Panc1 (cell line): ENCODE data around the gene L2HGDH. TPM values are rescaled to one million over a fixed set of nuclear protein-coding genes. Genes with fewer than 3 reads are reported as not detected.

Experiments used
- ATAC-seq: fragments of 200-7000 bp; cut with Tn5 transposase; 2 replicates; pipeline ENCODE4 v1.9.1; 2020; ENCODE audit warnings: mild to moderate bottlenecking, moderate library complexity
- BruUV-seq: library from RNA; stranded (reverse); fragments of 400-500 nt; replicated peaks from 2 replicates; lab custom pipeline; 2021; lab: Mats Ljungman, UMichigan
- CTCF ChIA-PET: fragments of 300-600 bp; sonication (Branson Sonifier 250); formaldehyde crosslinking; loops from one replicate; lab custom pipeline; 2022; ENCODE audit warnings: antibody characterized with exemption; lab: Charles Lee
- POLR2A ChIA-PET: fragments of 300-600 bp; sonication (Branson Sonifier 250); formaldehyde crosslinking; loops from one replicate; lab custom pipeline; 2022; ENCODE audit warnings: antibody characterized with exemption; lab: Charles Lee
- DNase-seq: peaks from one replicate; pipeline ENCODE4 v3.0.0-alpha.2; 2010; ENCODE audit warnings: low read depth, low spot score
- H3K27ac ChIP-seq: 2 replicates; pipeline ENCODE4 v1.5.1; 2011; ENCODE audit warnings: mild to moderate bottlenecking, low read length, inconsistent platforms
- H3K27me3 ChIP-seq: fragments of 200-500 bp; sonication (Bioruptor generic); 2 replicates; pipeline ENCODE4 v1.6.0; 2014; ENCODE audit warnings: low read length, inconsistent platforms; ENCODE audit not compliant: control insufficient read depth, insufficient read depth
- H3K36me3 ChIP-seq: fragments of 200-500 bp; sonication (Bioruptor generic); 2 replicates; pipeline ENCODE4 v1.5.1; 2014; ENCODE audit warnings: inconsistent platforms, mild to moderate bottlenecking, low read length, moderate library complexity; ENCODE audit not compliant: control insufficient read depth, insufficient read depth
- H3K4me1 ChIP-seq: 2 replicates; pipeline ENCODE4 v1.5.1; 2011; ENCODE audit warnings: inconsistent platforms, mild to moderate bottlenecking, low read length, moderate library complexity; ENCODE audit not compliant: control insufficient read depth, insufficient read depth
- H3K4me3 ChIP-seq, 2 experiments: 2 replicates each; pipeline ENCODE4 v1.5.1; 2011 to 2012; ENCODE audit warnings: low read depth in 2 of 2, low read length in 2 of 2, mild to moderate bottlenecking in 2 of 2, inconsistent platforms in 1 of 2, moderate library complexity in 1 of 2
- H3K9me3 ChIP-seq: fragments of 200-500 bp; sonication (Bioruptor generic); 2 replicates; pipeline ENCODE4 v1.5.1; 2014; ENCODE audit warnings: low read depth, mild to moderate bottlenecking, inconsistent platforms, low read length, moderate library complexity; ENCODE audit not compliant: control insufficient read depth, insufficient read depth
- CTCF ChIP-seq: fragments of 450-650 bp; IDR thresholded peaks from 2 replicates; pipeline ENCODE4 v1.5.1; 2017; ENCODE audit warnings: mild to moderate bottlenecking
- POLR2AphosphoS5 ChIP-seq: IDR thresholded peaks from 2 replicates; pipeline ENCODE4 v1.6.1; 2012; ENCODE audit warnings: mild to moderate bottlenecking, low read depth, low read length, moderate library complexity
- REST ChIP-seq, 2 experiments: IDR thresholded peaks; 2 replicates each; pipeline ENCODE4 v1.6.1; 2011 to 2012; ENCODE audit warnings: low read depth in 2 of 2, control low read depth in 1 of 2, low read length in 1 of 2, mild to moderate bottlenecking in 1 of 2, moderate library complexity in 1 of 2; ENCODE audit not compliant: insufficient read depth in 1 of 2
- SIN3A ChIP-seq: IDR thresholded peaks from 2 replicates; pipeline ENCODE4 v1.6.1; 2012; ENCODE audit warnings: low read depth, mild to moderate bottlenecking, low read length, moderate library complexity, borderline replicate concordance; ENCODE audit not compliant: insufficient read depth
- TCF7L2 ChIP-seq: IDR thresholded peaks from 2 replicates; pipeline ENCODE4 v1.6.1; 2011; ENCODE audit warnings: mild to moderate bottlenecking, low read depth, low read length, inconsistent platforms
- in situ Hi-C: cut with HindIII; loops from 2 replicates; pipeline ENCODE4 v1.10.0; 2016; ENCODE audit warnings: low sequenced_read_pairs, low pct_unique_long_range_greater_than_20kb
- intact Hi-C: fragments of 100-400 bp; cut with micrococcal nuclease; formaldehyde crosslinking; loops from one replicate; pipeline ENCODE4 v1.10.0; 2022; ENCODE audit not compliant: unreplicated experiment
- total RNA-seq: library from RNA; stranded (reverse); gene quantifications from one replicate; pipeline ENCODE4 v1.2.1, GENCODE V29; 2021; ENCODE audit not compliant: unreplicated experiment

The L2HGDH gene
- total RNA-seq, 1 experiment from 2014 or later: 15.0 TPM

DNA sequence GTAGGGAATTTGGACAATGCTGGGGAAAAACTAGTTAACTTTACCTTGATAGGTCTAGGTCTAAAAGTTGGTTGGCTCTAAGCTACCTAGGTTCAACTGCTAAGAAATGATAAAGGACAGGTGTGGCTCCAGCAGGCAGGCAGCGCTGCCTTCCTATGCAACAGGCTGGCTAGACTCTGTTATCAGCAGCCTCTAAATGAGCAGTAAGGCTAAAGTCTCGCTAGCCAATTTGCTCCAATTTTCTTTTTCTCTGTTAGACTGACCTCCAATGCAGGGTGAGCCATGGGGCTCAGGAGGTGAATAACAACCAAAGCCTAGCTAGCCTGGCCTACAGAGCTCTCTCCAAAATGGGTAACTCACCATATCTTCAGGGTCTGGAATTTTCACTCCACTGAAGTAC lies 26.6 kb upstream of the L2HGDH start:
- H3K27me3 ChIP-seq: no peaks in the 10 kb centered on the region
- POLR2A ChIA-PET: no interaction called here
- no peaks in the 10 kb centered on the region for H3K9me3 ChIP-seq
- no peak overlapping the region for H3K4me3 ChIP-seq
- TF ChIP-seq TCF7L2 (no peak), REST (IDR thresholded peaks at IDR 0.05; ENCODE audit: insufficient read depth in 1 of 2, low read depth in 2 of 2, low read length in 1 of 2) (no peak), CTCF (no peak), SIN3A (no peak), POLR2AphosphoS5 (no peak)
- intact Hi-C loops: no loop called here
- ATAC-seq (no peak), DNase-seq (no peak)
- BruUV-seq: no TSS peak
- CTCF ChIA-PET: no interaction called here
- H3K36me3 ChIP-seq: no peaks in the 10 kb centered on the region
- peaks cover 7% of the 10 kb centered on the region for H3K4me1 ChIP-seq
- in situ Hi-C loops: no loop called here
- no peak overlapping the region for H3K27ac ChIP-seq

- DNase-seq (no peak), ATAC-seq (no peak)
- no TSS peak for BruUV-seq
- no peaks in the 10 kb centered on the region for H3K9me3 ChIP-seq
- intact Hi-C loops: no loop called here
- H3K36me3 ChIP-seq: no peaks in the 10 kb centered on the region
- H3K27ac ChIP-seq: no peak overlapping the region
- ChIA-PET CTCF (interaction anchor here (0.5 kb wide), 1 partner anchor 44 kb away, joined by 3 read pairs; no protein-coding TSS in a partner anchor), POLR2A (no interaction called here)
- no peak overlapping the region for H3K4me3 ChIP-seq
- no peaks in the 10 kb centered on the region; the same call in 1 of the 2 replicates for H3K4me1 ChIP-seq
- no peak for TF ChIP-seq POLR2AphosphoS5
- TF ChIP-seq TCF7L2: no peak
- TF ChIP-seq REST (IDR thresholded peaks at IDR 0.05; ENCODE audit: insufficient read depth in 1 of 2, low read depth in 2 of 2, low read length in 1 of 2): no peak
- no peak for TF ChIP-seq SIN3A
- TF ChIP-seq CTCF: no peak
- in situ Hi-C loops: no loop called here
- no peaks in the 10 kb centered on the region for H3K27me3 ChIP-seq
Observed at GRCh38 chr14:50335989-50336824, 24.2 kb upstream of the L2HGDH start.
